MV-4-11 (cell line): ENCODE data around the gene EPHB6.

Experiments
- DNase-seq: peaks from one replicate; lab custom pipeline; 2025; lab: John Stamatoyannopoulos, UW

The EPHB6 gene

GRCh38 chr7:142833174-142834048 lies 21.5 kb upstream of the EPHB6 start:
- DNase-seq: peak; percentile 92

GRCh38 chr7:142835487-142835886 lies 19.4 kb upstream of the EPHB6 start:
- no peak for DNase-seq

DNA sequence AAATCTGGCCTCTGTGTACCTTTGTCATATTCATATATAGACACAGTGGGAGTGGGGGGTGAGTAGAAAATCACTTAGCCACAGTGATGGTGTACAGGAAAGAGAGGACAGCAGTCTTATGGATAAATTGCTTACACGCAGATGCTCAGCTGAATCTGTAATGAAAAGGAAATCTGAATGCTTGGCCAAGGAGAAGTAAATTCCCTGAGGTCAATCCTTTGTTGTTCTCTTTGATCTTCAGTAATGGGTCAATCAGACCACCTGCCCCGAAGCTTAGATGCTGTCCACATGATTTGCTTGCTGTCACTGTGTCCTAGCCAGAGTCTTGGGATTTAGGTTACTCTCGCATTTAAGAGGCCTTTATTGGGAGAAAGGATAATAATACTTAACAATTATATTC lies 18.4 kb upstream of the EPHB6 start:
- DNase-seq: no peak

DNA sequence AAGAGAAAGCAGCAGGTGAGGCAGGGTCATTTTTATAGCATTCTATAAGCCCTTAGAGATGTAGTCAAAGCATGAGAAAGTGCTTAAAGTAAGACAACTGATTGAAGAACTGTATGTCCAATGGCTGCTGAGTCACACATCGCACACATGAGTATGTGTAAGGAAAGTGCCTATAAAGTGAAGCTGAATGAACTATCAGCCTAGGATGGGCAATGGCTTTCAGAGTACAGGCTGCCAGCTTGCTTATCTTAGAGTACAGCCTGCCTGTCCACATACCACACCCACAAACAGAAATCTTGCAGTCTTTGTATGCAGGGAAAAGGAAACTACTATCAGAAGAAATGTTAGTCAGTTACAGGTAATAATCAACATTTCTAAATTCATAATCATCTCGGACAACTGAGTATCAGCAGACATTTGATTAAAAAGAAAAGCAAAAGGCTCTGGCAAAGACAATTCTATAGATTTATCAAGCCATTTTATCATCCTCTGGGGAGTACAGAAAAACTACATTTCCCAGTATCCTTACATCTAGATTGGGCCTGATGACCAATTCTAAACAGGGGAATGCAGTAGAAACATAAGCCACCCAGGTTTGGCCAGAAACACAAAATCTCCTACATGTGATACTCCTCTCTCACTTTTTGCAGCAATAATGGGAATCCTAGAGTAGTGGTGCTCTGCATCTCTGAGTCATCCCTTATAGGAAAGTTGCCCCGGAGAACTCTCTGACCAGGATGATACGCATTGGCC lies 16.2 kb upstream of the EPHB6 start:
- no peak for DNase-seq

DNA sequence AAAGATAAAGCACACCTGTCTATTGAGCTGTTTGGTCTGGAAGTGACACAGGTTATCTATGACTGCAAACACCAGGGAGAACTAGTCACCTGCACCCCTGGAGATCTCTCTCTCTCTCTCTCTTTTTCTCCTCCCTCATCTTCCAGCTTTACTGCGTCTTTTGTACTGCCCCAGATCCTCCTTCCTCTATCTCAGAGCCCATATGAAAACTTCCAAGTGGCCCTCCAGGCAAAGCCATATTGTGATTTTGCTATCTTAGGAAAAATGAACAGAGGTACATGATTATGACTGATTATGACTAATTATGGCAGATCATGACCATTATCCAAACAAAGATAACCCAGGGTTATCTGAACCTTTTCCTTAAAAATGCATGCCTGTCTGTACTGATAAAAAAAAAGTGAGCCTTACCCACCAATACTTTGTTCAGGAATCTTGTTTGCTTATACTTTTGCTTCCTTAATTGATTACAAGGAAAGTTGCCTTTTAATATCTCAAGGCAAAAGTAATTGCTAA lies 12.6 kb upstream of the EPHB6 start:
- no peak for DNase-seq

- DNase-seq: no peak
Measured at GRCh38 chr7:142847353-142847752, 7.5 kb upstream of the EPHB6 start.

- no peak for DNase-seq
Measured at GRCh38 chr7:142851269-142851668, 3.6 kb upstream of the EPHB6 start.

- peak; percentile 44 for DNase-seq
Measured at GRCh38 chr7:142851919-142852318, 3.0 kb upstream of the EPHB6 start.

DNA sequence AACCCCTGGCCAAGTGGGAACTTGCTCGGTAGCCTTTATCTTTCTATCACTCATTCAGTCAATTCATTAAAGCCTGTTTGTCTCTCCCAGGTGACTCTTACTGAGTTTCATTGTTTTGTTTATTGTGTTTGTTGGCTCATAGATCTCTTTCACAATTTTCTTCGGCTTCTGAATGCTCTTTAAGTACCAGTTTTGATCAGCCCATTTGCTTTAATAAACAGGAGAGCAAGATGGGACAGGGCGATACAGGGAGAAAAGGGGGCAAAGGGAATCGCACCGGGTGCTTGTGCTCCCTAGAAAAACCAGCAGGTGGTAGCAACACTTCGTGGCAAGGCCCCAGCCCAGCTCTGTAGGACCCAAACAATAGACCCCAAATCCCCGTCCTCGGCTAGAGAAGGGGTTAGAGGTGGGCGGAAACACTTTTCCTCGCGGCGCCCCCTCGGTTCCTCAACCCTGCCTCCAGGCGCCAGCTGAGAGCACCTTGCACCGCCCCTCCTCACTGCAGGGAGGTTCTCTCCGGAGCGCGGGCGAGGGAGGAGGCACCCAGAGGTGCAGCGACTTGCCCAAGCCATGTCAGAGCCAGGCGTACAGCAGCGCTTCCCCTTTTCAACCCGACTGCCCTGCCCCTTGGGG lies 1.0 kb upstream of the EPHB6 start:
- DNase-seq: peak; percentile 81

- no peak for DNase-seq
Measured at GRCh38 chr7:142855114-142855743, 353 bp downstream of the EPHB6 start.

DNA sequence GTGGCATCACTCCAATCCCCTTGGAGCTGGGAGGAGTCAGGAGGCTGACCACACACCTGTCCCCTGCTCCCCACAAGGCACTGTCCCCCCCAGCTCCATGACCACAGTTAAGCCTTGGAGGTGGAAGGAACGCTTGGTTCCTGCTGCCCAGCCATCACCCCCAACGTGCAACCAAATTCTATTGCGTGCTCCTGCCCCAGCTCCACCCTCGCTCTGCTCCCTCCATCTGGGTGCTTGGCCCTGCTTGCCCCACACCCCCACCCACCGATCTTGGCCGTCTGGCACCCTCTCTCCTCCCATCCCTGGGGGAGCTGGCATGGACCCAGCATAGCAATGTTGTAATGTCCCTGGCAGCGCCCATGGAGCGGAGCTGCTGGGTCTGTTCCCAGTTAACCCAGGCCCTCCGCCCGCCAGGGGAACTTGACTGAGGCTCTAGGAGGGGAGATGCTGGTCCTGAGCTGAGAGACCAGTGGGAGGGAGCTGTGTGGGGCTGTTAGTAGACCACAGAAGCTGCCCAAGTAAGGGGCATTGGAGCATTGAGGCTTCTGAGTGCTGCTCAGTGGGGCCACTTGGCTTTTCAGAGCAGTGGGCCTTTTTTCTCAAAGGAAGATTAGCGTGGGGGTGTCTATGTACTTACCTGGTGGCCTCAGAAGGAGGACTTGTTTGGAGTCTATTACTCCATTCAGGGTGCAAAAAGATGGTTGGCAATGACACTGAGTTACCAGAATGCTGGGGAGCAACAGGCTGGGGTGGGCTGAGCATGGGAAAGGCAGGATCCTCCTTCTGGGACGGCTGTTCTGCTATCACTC lies 1.1 kb downstream of the EPHB6 start:
- DNase-seq: no peak

DNA sequence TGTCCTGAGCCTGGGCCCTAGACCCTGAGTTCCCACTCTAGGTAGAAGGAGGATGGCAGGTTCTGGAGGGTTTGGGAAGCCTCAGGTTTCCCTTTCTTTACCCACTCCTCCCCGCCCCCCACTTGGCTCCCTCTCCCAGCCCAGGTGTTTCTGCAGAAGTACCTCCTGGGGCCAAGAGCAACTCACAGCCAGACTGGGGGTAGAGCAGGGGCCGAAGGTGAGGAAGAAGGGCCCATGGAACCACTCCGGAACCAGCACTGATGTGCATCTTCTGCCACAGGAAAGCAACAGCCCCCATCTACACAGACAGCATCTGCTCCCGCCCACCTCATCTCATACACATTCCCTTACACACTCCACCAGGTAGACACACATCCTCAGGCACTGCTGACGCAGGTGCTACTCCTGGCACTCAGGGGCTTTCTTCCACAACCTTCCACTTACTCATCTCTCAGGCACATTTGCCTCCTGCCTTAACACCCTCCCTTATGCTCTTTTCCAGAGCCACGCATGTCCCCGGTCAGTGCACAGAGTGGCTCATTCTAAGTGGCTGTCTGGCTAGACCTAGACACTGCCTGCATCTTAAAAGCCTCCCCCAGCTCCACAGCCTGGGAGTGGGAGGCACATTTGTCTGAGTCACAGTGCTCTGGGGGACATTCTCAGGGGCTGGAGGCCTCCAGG lies 1.8 kb downstream of the EPHB6 start:
- DNase-seq: no peak

GRCh38 chr7:142857625-142858024 lies 2.7 kb downstream of the EPHB6 start:
- DNase-seq: no peak

DNA sequence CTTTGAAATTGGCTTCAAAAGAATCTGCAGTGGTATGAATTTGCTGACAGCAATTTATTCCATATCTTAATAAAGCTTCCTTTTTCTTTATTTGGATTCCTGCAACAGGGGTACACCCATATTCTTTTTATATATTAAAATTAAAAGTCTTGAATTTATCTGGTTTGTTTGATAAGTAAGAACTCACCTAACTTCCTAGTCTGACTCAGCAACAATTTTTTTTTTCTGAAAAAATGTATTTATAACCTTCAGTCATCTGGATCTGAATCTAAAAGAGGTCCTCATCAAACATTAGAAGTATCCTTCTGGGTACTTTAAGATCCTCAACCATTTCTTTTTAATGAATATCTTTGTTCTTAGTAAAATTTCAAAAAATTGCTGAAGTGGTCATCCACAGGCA lies 4.5 kb downstream of the EPHB6 start:
- no peak for DNase-seq

- DNase-seq: no peak
Measured at GRCh38 chr7:142859829-142860228, 5.0 kb downstream of the EPHB6 start.

- DNase-seq: no peak
Measured at GRCh38 chr7:142860968-142861367, 6.1 kb downstream of the EPHB6 start.

GRCh38 chr7:142862351-142862750 lies 7.5 kb downstream of the EPHB6 start:
- DNase-seq: no peak

GRCh38 chr7:142862786-142863400 lies 8.0 kb downstream of the EPHB6 start:
- DNase-seq: no peak

GRCh38 chr7:142863891-142864685 lies 9.2 kb downstream of the EPHB6 start:
- DNase-seq: no peak
